Loucy (cell line): ENCODE data around the gene FNDC8.

Source experiments
- CTCF ChIP-seq: fragments of 200-600 bp; sonication (generic); conservative IDR thresholded peaks from 2 replicates; pipeline ENCODE4 v1.5.1; 2014; ENCODE audit warnings: mild to moderate bottlenecking, antibody characterized with exemption, low read length
- EZH2phosphoT487 ChIP-seq: fragments of 200-600 bp; IDR thresholded peaks from 2 replicates; pipeline ENCODE4 v1.6.1; 2018; ENCODE audit warnings: antibody characterized with exemption, mild to moderate bottlenecking, moderate library complexity, borderline replicate concordance

- TF ChIP-seq CTCF (no peak), EZH2phosphoT487 (no peak)
These were observed 54.4 kb downstream of the FNDC8 start for GRCh38 chr17:35175638-35176415.
